ENCODE data around the gene ZDHHC5. TPM values are rescaled to one million over a fixed set of nuclear protein-coding genes. Genes with fewer than 3 reads are reported as not detected.

ZDHHC5 gene
- total RNA-seq, 1 donor from 2014 or later = 64.4 TPM

GRCh38 chr11:57644748-57645688 is 22.9 kb upstream of the ZDHHC5 start:
- ATAC-seq = peak; percentile 84 to 86
- intact Hi-C loops (cut with DNase I) = loop anchor here (5.0 kb wide), 1 partner anchor 78 kb away; the partner anchor contains the start of gene UBE2L6
- Histone ChIP-seq H3K4me1 (peaks cover 68% of the 10 kb centered on the region), H3K27me3 (ENCODE audit: low read depth) (peaks cover 30% of the 10 kb centered on the region), H3K9me3 (no peaks in the 10 kb centered on the region), H3K36me3 (no peaks in the 10 kb centered on the region), H3K4me3 (no peak overlapping the region), H3K27ac (peak overlapping the region; percentile 59)
- peak; percentile 84 for DNase-seq
- TF ChIP-seq, protein P1, sequence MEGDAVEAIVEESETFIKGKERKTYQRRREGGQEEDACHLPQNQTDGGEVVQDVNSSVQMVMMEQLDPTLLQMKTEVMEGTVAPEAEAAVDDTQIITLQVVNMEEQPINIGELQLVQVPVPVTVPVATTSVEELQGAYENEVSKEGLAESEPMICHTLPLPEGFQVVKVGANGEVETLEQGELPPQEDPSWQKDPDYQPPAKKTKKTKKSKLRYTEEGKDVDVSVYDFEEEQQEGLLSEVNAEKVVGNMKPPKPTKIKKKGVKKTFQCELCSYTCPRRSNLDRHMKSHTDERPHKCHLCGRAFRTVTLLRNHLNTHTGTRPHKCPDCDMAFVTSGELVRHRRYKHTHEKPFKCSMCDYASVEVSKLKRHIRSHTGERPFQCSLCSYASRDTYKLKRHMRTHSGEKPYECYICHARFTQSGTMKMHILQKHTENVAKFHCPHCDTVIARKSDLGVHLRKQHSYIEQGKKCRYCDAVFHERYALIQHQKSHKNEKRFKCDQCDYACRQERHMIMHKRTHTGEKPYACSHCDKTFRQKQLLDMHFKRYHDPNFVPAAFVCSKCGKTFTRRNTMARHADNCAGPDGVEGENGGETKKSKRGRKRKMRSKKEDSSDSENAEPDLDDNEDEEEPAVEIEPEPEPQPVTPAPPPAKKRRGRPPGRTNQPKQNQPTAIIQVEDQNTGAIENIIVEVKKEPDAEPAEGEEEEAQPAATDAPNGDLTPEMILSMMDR (IDR thresholded peaks at IDR 0.05) = peak; percentile 88

- no peaks in the 10 kb centered on the region for H3K36me3 ChIP-seq
- peaks cover 71% of the 10 kb centered on the region for H3K4me1 ChIP-seq
- ATAC-seq (peak; percentile 11), DNase-seq (no peak)
- intact Hi-C loops (cut with DNase I) = no loop called here
- H3K27ac ChIP-seq = peak overlapping the region; percentile 59
- H3K9me3 ChIP-seq = no peaks in the 10 kb centered on the region
- peaks cover 30% of the 10 kb centered on the region for H3K27me3 ChIP-seq (ENCODE audit: low read depth)
- TF ChIP-seq, protein P1 (IDR thresholded peaks at IDR 0.05) = no peak
- H3K4me3 ChIP-seq = no peak overlapping the region
These were observed 22.2 kb upstream of the ZDHHC5 start for GRCh38 chr11:57645689-57646085.

DNA sequence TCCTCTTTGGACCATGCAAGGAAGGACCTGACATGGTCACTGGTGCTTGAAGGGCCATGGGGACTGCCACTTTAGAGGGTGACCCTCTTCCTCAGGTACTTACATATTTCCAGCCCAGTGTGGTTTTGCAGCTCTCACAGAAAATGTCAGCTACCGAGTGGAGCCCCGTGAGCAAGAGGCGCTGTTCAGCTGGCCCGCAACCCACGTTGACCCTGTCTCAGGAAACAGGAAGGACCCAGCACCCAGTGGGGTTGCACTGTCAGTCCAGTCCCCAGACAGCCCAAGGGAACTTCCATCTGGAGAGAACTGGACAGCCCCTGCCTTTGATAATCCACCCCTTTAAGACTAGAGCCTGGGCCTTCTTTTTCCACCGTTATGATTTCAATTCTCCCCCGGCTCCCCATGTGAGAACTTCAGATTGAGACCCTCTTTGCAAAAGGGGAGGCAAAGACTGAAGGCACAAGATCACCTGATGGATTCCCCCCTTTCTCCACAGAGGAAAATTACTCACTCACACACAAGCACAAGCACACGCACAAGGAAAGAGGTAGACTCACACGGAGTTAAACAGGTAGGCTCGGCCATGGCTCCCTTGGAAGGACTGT is 21.6 kb upstream of the ZDHHC5 start:
- H3K27ac ChIP-seq = peak overlapping the region; percentile 59
- ATAC-seq (peak in 1 of 2 donors; percentile 18), DNase-seq (peak; percentile 65)
- no peak overlapping the region for H3K4me3 ChIP-seq
- peaks cover 65% of the 10 kb centered on the region for H3K4me1 ChIP-seq
- intact Hi-C loops (cut with DNase I) = no loop called here
- peaks cover 30% of the 10 kb centered on the region for H3K27me3 ChIP-seq (ENCODE audit: low read depth)
- no peaks in the 10 kb centered on the region for H3K36me3 ChIP-seq
- H3K9me3 ChIP-seq = no peaks in the 10 kb centered on the region
- TF ChIP-seq, protein P1 (IDR thresholded peaks at IDR 0.05) = no peak

DNA sequence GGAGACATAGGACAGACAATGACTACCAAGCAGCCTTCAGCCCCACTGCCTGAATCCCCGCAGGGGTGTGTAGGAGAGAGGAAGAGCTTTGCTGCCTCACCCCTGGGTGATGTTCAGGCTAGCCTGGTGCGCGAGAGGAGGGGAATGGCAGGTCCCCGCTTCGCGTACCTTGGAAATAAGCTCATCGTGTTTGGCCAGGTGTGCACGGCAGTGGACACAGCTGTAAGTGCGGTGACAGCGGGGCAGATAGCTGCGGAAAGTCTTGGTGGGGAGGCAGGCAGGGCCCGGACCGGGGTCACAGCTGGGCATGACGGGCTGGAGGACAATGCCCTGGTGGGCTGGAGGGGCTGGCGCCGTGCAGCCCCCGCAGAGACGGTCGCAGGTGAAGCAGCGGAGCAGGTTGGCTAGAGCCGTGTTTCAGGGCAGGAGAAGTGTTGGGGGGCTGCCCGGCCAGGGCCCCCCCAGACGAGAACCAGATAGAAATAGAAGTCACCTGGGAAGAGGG is 21.1 kb upstream of the ZDHHC5 start:
- TF ChIP-seq, protein P1 (IDR thresholded peaks at IDR 0.05) = no peak
- intact Hi-C loops (cut with DNase I) = no loop called here
- H3K9me3 ChIP-seq = no peaks in the 10 kb centered on the region
- H3K4me3 ChIP-seq = no peak overlapping the region
- DNase-seq (no peak), ATAC-seq (no peak)
- no peaks in the 10 kb centered on the region for H3K36me3 ChIP-seq
- no peak overlapping the region for H3K27ac ChIP-seq
- peaks cover 61% of the 10 kb centered on the region for H3K4me1 ChIP-seq
- peaks cover 30% of the 10 kb centered on the region for H3K27me3 ChIP-seq (ENCODE audit: low read depth)

DNA sequence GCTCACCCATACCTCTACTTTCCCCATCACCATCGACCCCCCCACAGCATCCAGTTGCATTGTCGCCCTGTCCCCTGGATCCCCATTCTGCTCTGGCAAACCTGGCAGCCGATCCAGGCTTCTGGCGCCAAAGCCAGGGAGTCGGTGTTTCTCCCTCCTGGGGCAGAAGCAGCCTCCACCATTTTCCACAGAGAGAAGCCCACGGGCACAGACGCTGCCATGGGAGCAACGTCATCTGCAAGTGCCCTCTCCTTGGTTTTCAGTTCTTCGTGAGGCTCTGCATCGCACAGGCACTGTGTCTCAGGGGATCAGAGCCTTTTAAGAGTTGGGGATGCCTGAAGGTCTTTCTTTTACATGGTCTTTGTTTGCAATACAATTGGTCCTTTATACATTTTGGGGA is 20.5 kb upstream of the ZDHHC5 start:
- ATAC-seq (no peak), DNase-seq (no peak)
- Histone ChIP-seq H3K36me3 (no peaks in the 10 kb centered on the region), H3K9me3 (no peaks in the 10 kb centered on the region), H3K27ac (no peak overlapping the region), H3K4me3 (peak overlapping the region; percentile 3), H3K27me3 (ENCODE audit: low read depth) (peaks cover 30% of the 10 kb centered on the region), H3K4me1 (peaks cover 61% of the 10 kb centered on the region)
- TF ChIP-seq, protein P1 (IDR thresholded peaks at IDR 0.05) = no peak
- intact Hi-C loops (cut with DNase I) = no loop called here
